Large intestine (tissue), 3 donors: ENCODE results near the gene CTNNA3. TPM values are rescaled to one million over a fixed set of nuclear protein-coding genes. Genes with fewer than 3 reads are reported as not detected.
A peak's percentile ranks its signal among the peaks of the same experiment; 100 is the strongest.

Source experiments
- DNase-seq, 2 donors: peaks; one replicate each; pipeline versions ENCODE4 v3.0.0 to v3.0.0-alpha.2; 2013
- H3K27ac ChIP-seq: one replicate; pipeline ENCODE4 v1.5.1; 2013; ENCODE audit warnings: low read length
- H3K27me3 ChIP-seq: 2 replicates; pipeline ENCODE4 v1.6.1; 2013; ENCODE audit warnings: low read length; ENCODE audit not compliant: control insufficient read depth, insufficient read depth
- H3K36me3 ChIP-seq: 2 replicates; pipeline ENCODE4 v1.6.1; 2013; ENCODE audit warnings: low read length; ENCODE audit not compliant: control insufficient read depth, insufficient read depth
- H3K4me1 ChIP-seq: one replicate; pipeline ENCODE4 v1.6.1; 2013; ENCODE audit warnings: low read length; ENCODE audit not compliant: control insufficient read depth, insufficient read depth
- H3K4me3 ChIP-seq: one replicate; pipeline ENCODE4 v1.5.1; 2013; ENCODE audit warnings: low read length
- H3K9me3 ChIP-seq: one replicate; pipeline ENCODE4 v1.6.1; 2013; ENCODE audit warnings: mild to moderate bottlenecking, low read depth, low read length, moderate library complexity; ENCODE audit not compliant: control insufficient read depth
- WGBS: methylation state at CpG from one replicate; pipeline ENCODE4 v1.1.5; 2013; ENCODE audit warnings: low lambda C conversion rate; ENCODE audit not compliant: insufficient coverage; 5-methylcytosine and 5-hydroxymethylcytosine counted together
- polyA plus RNA-seq: library from polyadenylated mRNA; unstranded; fragments of 120-200 nt; gene quantifications from one replicate; pipeline ENCODE4 v1.2.1, GENCODE V29; 2013

The CTNNA3 gene
- polyA plus RNA-seq, 1 donor: 2.3 TPM

- no peaks in the 10 kb centered on the region for H3K4me1 ChIP-seq
- H3K27me3 ChIP-seq: no peaks in the 10 kb centered on the region
- no peaks in the 10 kb centered on the region for H3K36me3 ChIP-seq
- H3K9me3 ChIP-seq: no peaks in the 10 kb centered on the region
- DNase-seq: no peak
- H3K4me3 ChIP-seq: no peak overlapping the region
- H3K27ac ChIP-seq: no peak overlapping the region
Measured at GRCh38 chr10:66204838-66205237, 1491.2 kb downstream of the CTNNA3 start.

GRCh38 chr10:66202101-66202500 is 1493.9 kb downstream of the CTNNA3 start:
- WGBS: 100% methylated on average over 1 of the region's 3 CpGs
- Histone ChIP-seq H3K27ac (no peak overlapping the region), H3K36me3 (no peaks in the 10 kb centered on the region)

GRCh38 chr10:66192162-66192831 is 1503.7 kb downstream of the CTNNA3 start:
- DNase-seq: peak; percentile 5 to 52
- Histone ChIP-seq H3K27me3 (no peaks in the 10 kb centered on the region), H3K36me3 (no peaks in the 10 kb centered on the region), H3K9me3 (no peaks in the 10 kb centered on the region), H3K4me1 (no peaks in the 10 kb centered on the region), H3K27ac (no peak overlapping the region), H3K4me3 (no peak overlapping the region)
- WGBS: no CpG with 5 or more reads among the region's 2 CpGs

More at GRCh38 chr10:66202101-66202500, 1493.9 kb downstream of the CTNNA3 start:
- H3K27me3 ChIP-seq: no peaks in the 10 kb centered on the region
- no peaks in the 10 kb centered on the region for H3K4me1 ChIP-seq
- no peak overlapping the region for H3K4me3 ChIP-seq
- no peak for DNase-seq
- H3K9me3 ChIP-seq: no peaks in the 10 kb centered on the region

GRCh38 chr10:66190413-66190812 is 1505.6 kb downstream of the CTNNA3 start:
- 100% methylated on average over 2 of the region's 2 CpGs for WGBS
- Histone ChIP-seq H3K27ac (no peak overlapping the region), H3K9me3 (no peaks in the 10 kb centered on the region), H3K36me3 (no peaks in the 10 kb centered on the region), H3K4me3 (no peak overlapping the region), H3K27me3 (no peaks in the 10 kb centered on the region), H3K4me1 (no peaks in the 10 kb centered on the region)
- DNase-seq: no peak

GRCh38 chr10:66189271-66189670 is 1506.7 kb downstream of the CTNNA3 start:
- no peak for DNase-seq
- no peaks in the 10 kb centered on the region for H3K4me1 ChIP-seq
- no peak overlapping the region for H3K27ac ChIP-seq
- H3K27me3 ChIP-seq: no peaks in the 10 kb centered on the region
- no peaks in the 10 kb centered on the region for H3K36me3 ChIP-seq
- no peak overlapping the region for H3K4me3 ChIP-seq
- H3K9me3 ChIP-seq: no peaks in the 10 kb centered on the region

GRCh38 chr10:66187053-66187733 is 1508.8 kb downstream of the CTNNA3 start:
- no peak overlapping the region for H3K4me3 ChIP-seq
- no peaks in the 10 kb centered on the region for H3K4me1 ChIP-seq
- H3K27me3 ChIP-seq: no peaks in the 10 kb centered on the region
- H3K36me3 ChIP-seq: no peaks in the 10 kb centered on the region
- 20% methylated on average over 1 of the region's 3 CpGs for WGBS
- no peaks in the 10 kb centered on the region for H3K9me3 ChIP-seq
- no peak overlapping the region for H3K27ac ChIP-seq
- DNase-seq: no peak

- no peak overlapping the region for H3K4me3 ChIP-seq
- WGBS: 100% methylated on average over 1 of the region's 2 CpGs
Measured at GRCh38 chr10:66183028-66183427, 1513.0 kb downstream of the CTNNA3 start.

GRCh38 chr10:66180581-66181318 is 1515.2 kb downstream of the CTNNA3 start:
- WGBS: 55% methylated on average over 1 of the region's 5 CpGs
- Histone ChIP-seq H3K27ac (no peak overlapping the region), H3K4me3 (no peak overlapping the region), H3K4me1 (no peaks in the 10 kb centered on the region), H3K27me3 (no peaks in the 10 kb centered on the region), H3K36me3 (no peaks in the 10 kb centered on the region), H3K9me3 (no peaks in the 10 kb centered on the region)
- DNase-seq: peak; percentile 63 to 78

More at GRCh38 chr10:66183028-66183427, 1513.0 kb downstream of the CTNNA3 start:
- H3K27ac ChIP-seq: no peak overlapping the region
- no peaks in the 10 kb centered on the region for H3K27me3 ChIP-seq
- no peaks in the 10 kb centered on the region for H3K4me1 ChIP-seq
- DNase-seq: no peak
- H3K36me3 ChIP-seq: no peaks in the 10 kb centered on the region
- no peaks in the 10 kb centered on the region for H3K9me3 ChIP-seq

- Histone ChIP-seq H3K36me3 (no peaks in the 10 kb centered on the region), H3K4me3 (no peak overlapping the region), H3K27me3 (no peaks in the 10 kb centered on the region), H3K4me1 (no peaks in the 10 kb centered on the region), H3K9me3 (no peaks in the 10 kb centered on the region), H3K27ac (no peak overlapping the region)
- WGBS: 100% methylated on average over 1 of the region's 3 CpGs
- DNase-seq: no peak
Measured at GRCh38 chr10:66180021-66180420, 1516.0 kb downstream of the CTNNA3 start.

GRCh38 chr10:66176772-66177171 is 1519.2 kb downstream of the CTNNA3 start:
- no peak overlapping the region for H3K4me3 ChIP-seq
- no CpG with 5 or more reads among the region's 5 CpGs for WGBS
- no peaks in the 10 kb centered on the region for H3K9me3 ChIP-seq
- no peaks in the 10 kb centered on the region for H3K36me3 ChIP-seq
- no peak overlapping the region for H3K27ac ChIP-seq
- DNase-seq: no peak
- H3K27me3 ChIP-seq: no peaks in the 10 kb centered on the region
- no peaks in the 10 kb centered on the region for H3K4me1 ChIP-seq
